HepG2 (cell line): ENCODE data around the gene XPO5. TPM values are rescaled to one million over a fixed set of nuclear protein-coding genes. Genes with fewer than 3 reads are reported as not detected.

Experiments used
- CREB1 ChIP-seq, 2 experiments: fragments of 450-650 bp in 1 of 2; IDR thresholded peaks; 2 replicates each; pipeline ENCODE4 v1.6.1; 2016 to 2017; ENCODE audit warnings: control low read depth in 1 of 2, mild to moderate bottlenecking in 1 of 2, missing compliant biosample characterization in 1 of 2, missing genetic modification characterization in 1 of 2
- EP300 ChIP-seq, 3 experiments: sonication (generic) in 1 of 3; formaldehyde crosslinking in 1 of 3; IDR thresholded peaks; 2 replicates each; pipeline versions ENCODE4 v1.5.1 to v1.6.1; 2011 to 2020; ENCODE audit warnings: low read depth in 2 of 3, low read length in 2 of 3, borderline replicate concordance in 1 of 3, improper control_type of control experiment in 1 of 3, mild to moderate bottlenecking in 1 of 3, missing genetic modification reagents in 1 of 3, moderate library complexity in 1 of 3
- ETV6 ChIP-seq: sonication (generic); formaldehyde crosslinking; conservative IDR thresholded peaks from 2 replicates; pipeline ENCODE4 v1.4.0; 2020; ENCODE audit warnings: missing genetic modification reagents
- HCFC1 ChIP-seq: fragments of 150-350 bp; IDR thresholded peaks from 2 replicates; pipeline ENCODE4 v1.6.1; 2014; ENCODE audit warnings: low read depth, low read length
- HMG20B ChIP-seq: conservative IDR thresholded peaks from 2 replicates; pipeline ENCODE4 v1.6.1; 2016; ENCODE audit warnings: missing genetic modification reagents, missing compliant biosample characterization
- HNF4G ChIP-seq, 2 experiments: sonication (generic) in 1 of 2; formaldehyde crosslinking in 1 of 2; IDR thresholded peaks; 2 replicates each; pipeline versions ENCODE4 v1.4.0 to v1.6.1; 2011 to 2020; ENCODE audit warnings: borderline replicate concordance in 2 of 2, low read depth in 2 of 2, mild to moderate bottlenecking in 2 of 2, low read length in 1 of 2, missing genetic modification reagents in 1 of 2, moderate library complexity in 1 of 2
- KLF15 ChIP-seq: sonication (generic); formaldehyde crosslinking; IDR thresholded peaks from 2 replicates; pipeline ENCODE4 v1.8.1; 2023; ENCODE audit warnings: borderline replicate concordance, mild to moderate bottlenecking, inconsistent platforms, missing genetic modification reagents, mixed read lengths
- KLF9 ChIP-seq: IDR thresholded peaks from 2 replicates; pipeline ENCODE4 v1.6.1; 2016; ENCODE audit warnings: low read depth
- PHF5A ChIP-seq: IDR thresholded peaks from one replicate; pipeline ENCODE4 v1.6.1; 2018; ENCODE audit warnings: low read depth, missing genetic modification reagents; ENCODE audit not compliant: unreplicated experiment
- RAD21 ChIP-seq: fragments of 450-650 bp; formaldehyde crosslinking; IDR thresholded peaks from 2 replicates; pipeline ENCODE4 v1.5.0; 2020; ENCODE audit warnings: mild to moderate bottlenecking
- RBM39 ChIP-seq: fragments of 200-400 bp; formaldehyde crosslinking; IDR thresholded peaks from one replicate; pipeline ENCODE4 v1.6.1; 2018; ENCODE audit warnings: antibody characterized with exemption, mild to moderate bottlenecking, low read depth, low read length; ENCODE audit not compliant: poor library complexity, severe bottlenecking
- RELA ChIP-seq: sonication (generic); formaldehyde crosslinking; IDR thresholded peaks from 2 replicates; pipeline ENCODE4 v1.4.0; 2020; ENCODE audit warnings: missing genetic modification reagents
- SNAI1 ChIP-seq: sonication (generic); formaldehyde crosslinking; IDR thresholded peaks from 2 replicates; pipeline ENCODE4 v1.5.0; 2020; ENCODE audit warnings: mild to moderate bottlenecking, missing genetic modification reagents, borderline replicate concordance
- SP2 ChIP-seq: sonication (generic); formaldehyde crosslinking; IDR thresholded peaks from 2 replicates; pipeline ENCODE4 v1.5.1; 2020; ENCODE audit warnings: mild to moderate bottlenecking, missing genetic modification reagents
- TGIF2 ChIP-seq: IDR thresholded peaks from 2 replicates; pipeline ENCODE4 v1.6.1; 2016; ENCODE audit warnings: control low read depth, missing compliant biosample characterization
- ZNF136 ChIP-seq: sonication (generic); formaldehyde crosslinking; IDR thresholded peaks from 2 replicates; pipeline ENCODE4 v1.8.1; 2022; ENCODE audit warnings: low read depth, mild to moderate bottlenecking, moderate library complexity, missing genetic modification reagents
- ZNF160 ChIP-seq: sonication (generic); formaldehyde crosslinking; IDR thresholded peaks from 2 replicates; pipeline ENCODE4 v1.8.0; 2022; ENCODE audit warnings: mild to moderate bottlenecking, inconsistent platforms, missing genetic modification reagents
- ZNF225 ChIP-seq: sonication (generic); formaldehyde crosslinking; IDR thresholded peaks from 2 replicates; pipeline ENCODE4 v1.4.0; 2020; ENCODE audit warnings: mild to moderate bottlenecking, missing genetic modification reagents
- ZNF34 ChIP-seq: sonication (generic); formaldehyde crosslinking; IDR thresholded peaks from 2 replicates; pipeline ENCODE4 v1.4.0; 2020; ENCODE audit warnings: mild to moderate bottlenecking, missing genetic modification reagents, borderline replicate concordance
- ZNF83 ChIP-seq: sonication (generic); formaldehyde crosslinking; IDR thresholded peaks from 2 replicates; pipeline ENCODE4 v1.4.0; 2020; ENCODE audit warnings: missing genetic modification reagents, mild to moderate bottlenecking, borderline replicate concordance
- polyA plus RNA-seq, 8 experiments: library from polyadenylated mRNA; depleted of rRNA in 3 of 8; stranded (reverse) in 7 of 8; unstranded in 1 of 8; fragments of >200 nt; fragmentation: Illumina TruSeq in 4 of 8; extraction: Trizol in 4 of 8; gene quantifications; 2 replicates each; pipeline versions ENCODE4 v1.2.1 to v1.2.3, GENCODE V29; 2011 to 2016; ENCODE audit warnings: low read depth in 4 of 8, missing spikeins in 1 of 8, mixed read lengths in 1 of 8; ENCODE audit not compliant: insufficient read depth in 1 of 8
- total RNA-seq, 5 experiments: library from RNA; depleted of rRNA; stranded (reverse); fragments of >200 nt; fragmentation: Illumina TruSeq; extraction: Trizol; gene quantifications; 2 replicates each; pipeline ENCODE4 v1.2.3, GENCODE V29; 2016; ENCODE audit warnings: low read depth in 1 of 5
- TF ChIP-seq, protein P1 (sequence below): IDR thresholded peaks from 2 replicates; pipeline ENCODE4 v1.6.1; 2016; ENCODE audit warnings: missing genetic modification reagents, missing compliant biosample characterization
- TF ChIP-seq, protein P2 (sequence below): sonication (generic); formaldehyde crosslinking; IDR thresholded peaks from 2 replicates; pipeline ENCODE4 v1.4.0; 2020; ENCODE audit warnings: missing genetic modification reagents, borderline replicate concordance
- TF ChIP-seq, protein P3 (sequence below): sonication (generic); formaldehyde crosslinking; conservative IDR thresholded peaks from 2 replicates; pipeline ENCODE4 v1.8.0; 2022; ENCODE audit warnings: low read depth, missing genetic modification reagents

Gene XPO5
- total and polyA plus RNA-seq, 2 of the 13 experiments (the other 11 are each of a cell fraction or from before 2014, with no cell fraction given), result 52.2 to 68.0 TPM

DNA sequence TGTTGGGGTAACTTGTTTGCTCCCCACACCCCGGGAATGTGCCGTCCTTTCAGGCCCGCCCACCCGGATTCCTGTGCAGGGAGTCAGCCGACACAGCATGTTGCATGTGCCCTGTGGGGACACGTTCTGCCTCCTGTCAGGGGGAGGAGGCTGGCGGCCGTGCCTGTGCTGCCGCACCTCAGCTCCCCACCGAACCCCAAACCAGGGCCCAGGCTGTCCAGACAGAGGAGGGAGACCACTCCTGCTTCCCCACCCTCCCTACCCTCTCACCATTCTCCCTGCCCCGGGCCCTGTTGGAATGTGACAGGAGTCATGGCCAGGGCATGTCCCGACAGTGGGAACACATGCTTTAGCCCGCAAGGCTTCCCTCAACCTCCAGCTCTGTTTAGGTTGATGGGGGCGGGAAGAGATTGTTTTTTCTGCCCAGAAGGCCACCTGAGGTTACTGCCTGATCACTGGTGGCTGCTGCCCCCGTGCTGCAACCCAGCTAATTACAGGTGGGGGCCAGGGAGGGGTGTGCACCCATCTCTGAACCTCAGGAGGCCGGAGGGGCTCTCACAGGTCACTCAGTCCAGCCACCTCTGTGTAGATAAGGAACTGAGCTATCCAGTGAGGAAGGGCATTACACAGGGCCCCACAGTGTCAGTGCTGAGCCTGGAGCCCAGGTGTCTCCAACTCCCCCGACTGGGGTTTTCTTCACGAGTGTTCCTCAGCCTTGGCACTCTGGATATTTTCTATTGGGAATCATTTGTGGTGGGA lies 79.3 kb downstream of the XPO5 start (continued):
- TF ChIP-seq, protein P1, sequence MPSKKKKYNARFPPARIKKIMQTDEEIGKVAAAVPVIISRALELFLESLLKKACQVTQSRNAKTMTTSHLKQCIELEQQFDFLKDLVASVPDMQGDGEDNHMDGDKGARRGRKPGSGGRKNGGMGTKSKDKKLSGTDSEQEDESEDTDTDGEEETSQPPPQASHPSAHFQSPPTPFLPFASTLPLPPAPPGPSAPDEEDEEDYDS, result 0 out of 2 replicates have a peak, but pooled peaks have one; percentile 32
- TF ChIP-seq SP2 (CRISPR knock-in tag), result no peak
- no peak for TF ChIP-seq HMG20B (CRISPR knock-in tag)
- TF ChIP-seq TGIF2 (CRISPR knock-in tag), result peak; percentile 36; the same call in 1 of the 2 replicates
- TF ChIP-seq ZNF160 (CRISPR knock-in tag), result no peak
- peak; percentile 43 for TF ChIP-seq PHF5A
- no peak for TF ChIP-seq HCFC1
- no peak for TF ChIP-seq RELA (CRISPR knock-in tag)
- TF ChIP-seq ZNF34 (CRISPR knock-in tag), result no peak
- no peak for TF ChIP-seq ZNF136 (CRISPR knock-in tag)
- TF ChIP-seq RAD21 (CRISPR knock-in tag), result peak; percentile 98
- TF ChIP-seq ZNF83, result no peak
- TF ChIP-seq, protein P2, sequence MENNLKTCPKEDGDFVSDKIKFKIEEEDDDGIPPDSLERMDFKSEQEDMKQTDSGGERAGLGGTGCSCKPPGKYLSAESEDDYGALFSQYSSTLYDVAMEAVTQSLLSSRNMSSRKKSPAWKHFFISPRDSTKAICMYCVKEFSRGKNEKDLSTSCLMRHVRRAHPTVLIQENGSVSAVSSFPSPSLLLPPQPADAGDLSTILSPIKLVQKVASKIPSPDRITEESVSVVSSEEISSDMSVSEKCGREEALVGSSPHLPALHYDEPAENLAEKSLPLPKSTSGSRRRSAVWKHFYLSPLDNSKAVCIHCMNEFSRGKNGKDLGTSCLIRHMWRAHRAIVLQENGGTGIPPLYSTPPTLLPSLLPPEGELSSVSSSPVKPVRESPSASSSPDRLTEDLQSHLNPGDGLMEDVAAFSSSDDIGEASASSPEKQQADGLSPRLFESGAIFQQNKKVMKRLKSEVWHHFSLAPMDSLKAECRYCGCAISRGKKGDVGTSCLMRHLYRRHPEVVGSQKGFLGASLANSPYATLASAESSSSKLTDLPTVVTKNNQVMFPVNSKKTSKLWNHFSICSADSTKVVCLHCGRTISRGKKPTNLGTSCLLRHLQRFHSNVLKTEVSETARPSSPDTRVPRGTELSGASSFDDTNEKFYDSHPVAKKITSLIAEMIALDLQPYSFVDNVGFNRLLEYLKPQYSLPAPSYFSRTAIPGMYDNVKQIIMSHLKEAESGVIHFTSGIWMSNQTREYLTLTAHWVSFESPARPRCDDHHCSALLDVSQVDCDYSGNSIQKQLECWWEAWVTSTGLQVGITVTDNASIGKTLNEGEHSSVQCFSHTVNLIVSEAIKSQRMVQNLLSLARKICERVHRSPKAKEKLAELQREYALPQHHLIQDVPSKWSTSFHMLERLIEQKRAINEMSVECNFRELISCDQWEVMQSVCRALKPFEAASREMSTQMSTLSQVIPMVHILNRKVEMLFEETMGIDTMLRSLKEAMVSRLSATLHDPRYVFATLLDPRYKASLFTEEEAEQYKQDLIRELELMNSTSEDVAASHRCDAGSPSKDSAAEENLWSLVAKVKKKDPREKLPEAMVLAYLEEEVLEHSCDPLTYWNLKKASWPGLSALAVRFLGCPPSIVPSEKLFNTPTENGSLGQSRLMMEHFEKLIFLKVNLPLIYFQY, result no peak
- no peak for TF ChIP-seq RBM39
- no peak for TF ChIP-seq CREB1 (IDR thresholded peaks at IDR 0.05)
- no peak for TF ChIP-seq CREB1 (CRISPR knock-in tag; IDR thresholded peaks at IDR 0.05)
- TF ChIP-seq KLF15 (CRISPR knock-in tag), result no peak
- TF ChIP-seq KLF9 (CRISPR knock-in tag), result no peak
- no peak for TF ChIP-seq ZNF225
- TF ChIP-seq, protein P3, sequence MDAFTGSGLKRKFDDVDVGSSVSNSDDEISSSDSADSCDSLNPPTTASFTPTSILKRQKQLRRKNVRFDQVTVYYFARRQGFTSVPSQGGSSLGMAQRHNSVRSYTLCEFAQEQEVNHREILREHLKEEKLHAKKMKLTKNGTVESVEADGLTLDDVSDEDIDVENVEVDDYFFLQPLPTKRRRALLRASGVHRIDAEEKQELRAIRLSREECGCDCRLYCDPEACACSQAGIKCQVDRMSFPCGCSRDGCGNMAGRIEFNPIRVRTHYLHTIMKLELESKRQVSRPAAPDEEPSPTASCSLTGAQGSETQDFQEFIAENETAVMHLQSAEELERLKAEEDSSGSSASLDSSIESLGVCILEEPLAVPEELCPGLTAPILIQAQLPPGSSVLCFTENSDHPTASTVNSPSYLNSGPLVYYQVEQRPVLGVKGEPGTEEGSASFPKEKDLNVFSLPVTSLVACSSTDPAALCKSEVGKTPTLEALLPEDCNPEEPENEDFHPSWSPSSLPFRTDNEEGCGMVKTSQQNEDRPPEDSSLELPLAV (CRISPR knock-in tag), result no peak
- TF ChIP-seq ETV6 (CRISPR knock-in tag), result no peak
- 0 out of 4 replicates have a peak, but pooled peaks of 1 of the 2 experiments have one; percentile 15 for TF ChIP-seq EP300 (IDR thresholded peaks at IDR 0.05; ENCODE audit: low read depth in 2 of 2, low read length in 2 of 2)
- no peak for TF ChIP-seq EP300 (CRISPR knock-in tag; IDR thresholded peaks at IDR 0.05; ENCODE audit: borderline replicate concordance)
- TF ChIP-seq SNAI1 (CRISPR knock-in tag), result no peak
- 0 out of 2 replicates have a peak, but pooled peaks have one; percentile 7 for TF ChIP-seq HNF4G (IDR thresholded peaks at IDR 0.05; ENCODE audit: borderline replicate concordance, low read depth, low read length)
- TF ChIP-seq HNF4G (CRISPR knock-in tag; IDR thresholded peaks at IDR 0.05; ENCODE audit: borderline replicate concordance, low read depth), result no peak
